OCI-LY3 (cell line): Measurements from ENCODE around the gene ZER1.

Experiments
- H2AFZ ChIP-seq: fragments of 200-600, 300-600 bp; shearing (Covaris generic); 2 replicates; pipeline ENCODE4 v1.6.0; 2014; ENCODE audit warnings: antibody characterized with exemption, low read depth, low read length
- H3K27ac ChIP-seq: fragments of 200-600, 300-600 bp; sonication (generic); 2 replicates; pipeline ENCODE4 v1.5.1; 2014; ENCODE audit warnings: mild to moderate bottlenecking, low read length, moderate library complexity, mixed read lengths
- H3K27me3 ChIP-seq: fragments of 200-600, 300-600 bp; sonication (generic); 2 replicates; pipeline ENCODE4 v1.6.1; 2014; ENCODE audit warnings: low read depth, low read length, mixed read lengths
- H3K36me3 ChIP-seq: fragments of 200-600, 300-600 bp; sonication (generic); replicated peaks from 2 replicates; pipeline ENCODE3; 2014; ENCODE audit warnings: low read depth, low read length, mixed read lengths
- H3K4me1 ChIP-seq: fragments of 300-600, 200-600 bp; sonication (generic); 2 replicates; pipeline ENCODE4 v1.6.1; 2014; ENCODE audit warnings: low read length, mixed read lengths
- H3K4me2 ChIP-seq: fragments of 200-600, 300-600 bp; sonication (generic); 2 replicates; pipeline ENCODE4 v1.6.1; 2014; ENCODE audit warnings: low read length, mixed read lengths
- H3K4me3 ChIP-seq: fragments of 300-600, 200-600 bp; sonication (generic); 2 replicates; pipeline ENCODE4 v1.5.1; 2014; ENCODE audit warnings: antibody characterized with exemption, mild to moderate bottlenecking, low read length, moderate library complexity
- H3K79me2 ChIP-seq: fragments of 300-600, 200-600 bp; shearing (Covaris generic); 2 replicates; pipeline ENCODE4 v1.6.1; 2014; ENCODE audit warnings: mild to moderate bottlenecking, low read length, mixed read lengths
- H3K9ac ChIP-seq: fragments of 300-600, 200-600 bp; shearing (Covaris generic); 2 replicates; pipeline ENCODE4 v1.6.0; 2014; ENCODE audit warnings: mild to moderate bottlenecking, low read length, moderate library complexity
- H3K9me3 ChIP-seq: fragments of 200-600, 300-600 bp; shearing (Covaris generic); 2 replicates; pipeline ENCODE4 v1.6.1; 2014; ENCODE audit warnings: low read length, mixed read lengths; ENCODE audit not compliant: insufficient read depth
- H4K20me1 ChIP-seq: fragments of 200-600, 300-600 bp; sonication (generic); 2 replicates; pipeline ENCODE4 v1.6.1; 2016; ENCODE audit warnings: low read length, mixed read lengths; ENCODE audit not compliant: insufficient read depth
- EZH2phosphoT487 ChIP-seq: fragments of 200-600 bp; shearing (Covaris generic); IDR thresholded peaks from 2 replicates; pipeline ENCODE4 v1.6.1; 2018; ENCODE audit warnings: antibody characterized with exemption, mixed run types, low read depth
- TF ChIP-seq, protein P1 (sequence below): fragments of 200-600, 300-600 bp; sonication (generic); IDR thresholded peaks from 2 replicates; pipeline ENCODE4 v1.5.1; 2014; ENCODE audit warnings: antibody characterized with exemption, low read length, low read depth

Gene ZER1

DNA sequence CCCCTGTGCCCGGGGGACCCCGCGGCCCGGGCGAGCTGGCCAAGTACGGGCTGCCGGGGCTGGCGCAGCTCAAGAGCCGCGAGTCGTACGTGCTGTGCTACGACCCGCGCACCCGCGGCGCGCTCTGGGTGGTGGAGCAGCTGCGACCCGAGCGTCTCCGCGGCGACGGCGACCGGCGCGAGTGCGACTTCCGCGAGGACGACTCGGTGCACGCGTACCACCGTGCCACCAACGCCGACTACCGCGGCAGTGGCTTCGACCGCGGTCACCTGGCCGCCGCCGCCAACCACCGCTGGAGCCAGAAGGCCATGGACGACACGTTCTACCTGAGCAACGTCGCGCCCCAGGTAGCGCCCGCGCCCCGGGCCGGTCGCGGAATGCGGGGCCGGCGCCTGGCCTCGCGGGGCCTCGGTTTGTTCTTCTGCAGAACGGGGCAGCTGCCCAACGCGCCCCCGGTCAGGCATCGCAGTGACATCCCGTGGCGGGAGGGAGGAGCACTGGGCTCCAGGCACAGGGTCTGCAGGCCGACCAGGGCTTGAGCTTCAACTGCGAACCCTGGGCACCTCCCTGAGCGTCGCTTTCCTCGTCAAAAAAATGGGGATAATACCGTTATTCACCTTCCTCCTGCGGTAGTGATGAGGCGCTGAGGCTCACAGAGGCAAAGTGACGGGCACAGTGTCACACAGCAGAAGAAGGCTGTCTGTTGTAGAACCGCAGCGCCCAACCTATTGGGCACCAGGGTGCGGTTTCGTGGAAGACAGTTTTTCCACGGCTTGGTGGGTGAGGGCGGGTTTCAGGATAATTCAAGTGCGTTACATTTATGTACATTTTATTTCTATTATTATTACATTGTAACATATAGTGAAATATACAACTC is 47.4 kb upstream of the ZER1 start:
- no peaks in the 10 kb centered on the region for H3K27me3 ChIP-seq
- no peak overlapping the region for H2AFZ ChIP-seq
- H3K36me3 ChIP-seq, result peaks cover 8% of the 10 kb centered on the region
- no peaks in the 10 kb centered on the region for H3K4me1 ChIP-seq
- TF ChIP-seq EZH2phosphoT487, result no peak
- TF ChIP-seq, protein P1, sequence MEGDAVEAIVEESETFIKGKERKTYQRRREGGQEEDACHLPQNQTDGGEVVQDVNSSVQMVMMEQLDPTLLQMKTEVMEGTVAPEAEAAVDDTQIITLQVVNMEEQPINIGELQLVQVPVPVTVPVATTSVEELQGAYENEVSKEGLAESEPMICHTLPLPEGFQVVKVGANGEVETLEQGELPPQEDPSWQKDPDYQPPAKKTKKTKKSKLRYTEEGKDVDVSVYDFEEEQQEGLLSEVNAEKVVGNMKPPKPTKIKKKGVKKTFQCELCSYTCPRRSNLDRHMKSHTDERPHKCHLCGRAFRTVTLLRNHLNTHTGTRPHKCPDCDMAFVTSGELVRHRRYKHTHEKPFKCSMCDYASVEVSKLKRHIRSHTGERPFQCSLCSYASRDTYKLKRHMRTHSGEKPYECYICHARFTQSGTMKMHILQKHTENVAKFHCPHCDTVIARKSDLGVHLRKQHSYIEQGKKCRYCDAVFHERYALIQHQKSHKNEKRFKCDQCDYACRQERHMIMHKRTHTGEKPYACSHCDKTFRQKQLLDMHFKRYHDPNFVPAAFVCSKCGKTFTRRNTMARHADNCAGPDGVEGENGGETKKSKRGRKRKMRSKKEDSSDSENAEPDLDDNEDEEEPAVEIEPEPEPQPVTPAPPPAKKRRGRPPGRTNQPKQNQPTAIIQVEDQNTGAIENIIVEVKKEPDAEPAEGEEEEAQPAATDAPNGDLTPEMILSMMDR, result no peak
- H3K9me3 ChIP-seq, result no peaks in the 10 kb centered on the region
- H3K27ac ChIP-seq, result no peak overlapping the region
- H4K20me1 ChIP-seq, result no peaks in the 10 kb centered on the region
- H3K79me2 ChIP-seq, result no peaks in the 10 kb centered on the region
- peak overlapping the region; percentile 65 for H3K4me2 ChIP-seq
- H3K4me3 ChIP-seq, result peak overlapping the region; percentile 84
- H3K9ac ChIP-seq, result peak overlapping the region; percentile 55; the same call in 1 of the 2 replicates

GRCh38 chr9:128818099-128818838 is 46.5 kb upstream of the ZER1 start, which contains the start of gene ENDOG:
Gene ENDOG (plus strand): TSS chr9:128818500. CDS start chr9:128818685, 185 bp downstream.
- Histone ChIP-seq H3K4me2 (peak within 1 kb of the TSS; percentile 70), H3K4me3 (peak within 1 kb of the TSS; percentile 84), H3K9ac (peak within 1 kb of the TSS; percentile 55; the same call in 1 of the 2 replicates), H4K20me1 (no peaks in the 10 kb centered on the region), H3K27ac (no peak within 1 kb of the TSS), H3K79me2 (no peaks in the 10 kb centered on the region), H3K4me1 (no peaks in the 10 kb centered on the region), H3K27me3 (no peaks in the 10 kb centered on the region), H3K36me3 (peaks cover 4% of the 10 kb centered on the region), H2AFZ (peak within 1 kb of the TSS; percentile 87; the same call in 1 of the 2 replicates), H3K9me3 (no peaks in the 10 kb centered on the region)
- TF ChIP-seq, protein P1, result peak; percentile 71
- no peak for TF ChIP-seq EZH2phosphoT487

GRCh38 chr9:128810873-128811272 is 39.1 kb upstream of the ZER1 start:
- no peak overlapping the region for H2AFZ ChIP-seq
- H3K9me3 ChIP-seq, result no peaks in the 10 kb centered on the region
- no peak overlapping the region for H3K9ac ChIP-seq
- no peak overlapping the region for H3K4me3 ChIP-seq
- no peaks in the 10 kb centered on the region for H4K20me1 ChIP-seq
- H3K36me3 ChIP-seq, result peaks cover 8% of the 10 kb centered on the region
- TF ChIP-seq, protein P1, result no peak
- no peak for TF ChIP-seq EZH2phosphoT487
- no peak overlapping the region for H3K27ac ChIP-seq
- H3K4me2 ChIP-seq, result no peak overlapping the region
- H3K4me1 ChIP-seq, result no peaks in the 10 kb centered on the region
- H3K79me2 ChIP-seq, result no peaks in the 10 kb centered on the region
- H3K27me3 ChIP-seq, result no peaks in the 10 kb centered on the region

DNA sequence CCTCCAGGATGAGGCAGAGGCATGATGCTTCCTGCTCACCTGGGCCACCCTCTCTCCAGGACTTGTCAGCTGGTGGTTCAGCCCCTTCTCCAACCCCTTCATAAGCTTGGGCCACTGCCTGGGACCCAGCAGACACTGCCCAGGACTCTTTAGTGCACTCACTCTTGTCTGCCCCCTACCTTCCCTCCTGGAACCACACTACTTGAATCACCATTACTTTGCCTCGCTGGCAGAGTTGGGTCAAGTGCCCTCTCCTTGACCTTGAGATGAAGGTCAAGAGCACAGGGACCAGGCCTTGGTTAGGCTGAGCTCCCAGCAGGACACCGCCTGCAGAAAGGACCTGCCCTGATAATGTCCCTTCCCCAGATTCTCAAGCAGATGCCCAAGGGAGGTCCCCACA is 38.1 kb upstream of the ZER1 start:
- TF ChIP-seq EZH2phosphoT487, result no peak
- no peaks in the 10 kb centered on the region for H3K9me3 ChIP-seq

More for the DNA sequence above, 38.1 kb upstream of the ZER1 start:
- Histone ChIP-seq H4K20me1 (no peaks in the 10 kb centered on the region), H3K27ac (no peak overlapping the region), H2AFZ (no peak overlapping the region), H3K36me3 (peaks cover 10% of the 10 kb centered on the region), H3K9ac (no peak overlapping the region), H3K4me2 (no peak overlapping the region), H3K27me3 (no peaks in the 10 kb centered on the region), H3K4me1 (no peaks in the 10 kb centered on the region), H3K79me2 (no peaks in the 10 kb centered on the region), H3K4me3 (no peak overlapping the region)
